Fibroblast of lung (primary cell): ENCODE results near the gene SMARCA4.

ENCODE experiments used
- EZH2 ChIP-seq: IDR thresholded peaks from 2 replicates; pipeline ENCODE4 v1.5.1; 2012; ENCODE audit warnings: low read length, control low read depth, mild to moderate bottlenecking; ENCODE audit errors: missing control alignments
- TF ChIP-seq, protein P1 (sequence below), 2 donors: IDR thresholded peaks in 1 of 2; conservative IDR thresholded peaks in 1 of 2; 1 replicate in 1 of 2; 2 replicates in 1 of 2; pipeline ENCODE4 v1.5.1; 2011 to 2012; ENCODE audit warnings: low read length in 2 of 2, control low read depth in 1 of 2, inconsistent platforms in 1 of 2, low read depth in 1 of 2, mild to moderate bottlenecking in 1 of 2

DNA sequence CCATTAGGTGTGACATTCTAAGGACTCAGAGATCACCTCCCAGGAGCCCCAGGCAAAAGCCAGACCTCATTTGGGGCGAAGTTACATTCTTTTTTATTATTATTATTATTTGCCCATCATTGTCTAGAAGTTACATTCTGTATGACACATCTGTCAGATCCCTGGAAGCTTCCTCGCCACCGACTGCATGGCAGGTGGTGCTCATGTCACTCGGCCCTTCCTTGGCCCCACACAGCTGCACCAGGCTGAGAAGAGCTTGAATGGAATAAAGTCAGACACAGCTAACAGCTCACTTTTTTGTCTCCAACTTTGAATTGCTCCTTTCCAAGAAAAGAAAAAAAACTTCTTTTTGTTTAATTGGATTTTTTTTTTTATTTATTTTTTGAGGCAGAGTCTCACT lies 87.0 kb downstream of the SMARCA4 start:
- TF ChIP-seq, protein P1, sequence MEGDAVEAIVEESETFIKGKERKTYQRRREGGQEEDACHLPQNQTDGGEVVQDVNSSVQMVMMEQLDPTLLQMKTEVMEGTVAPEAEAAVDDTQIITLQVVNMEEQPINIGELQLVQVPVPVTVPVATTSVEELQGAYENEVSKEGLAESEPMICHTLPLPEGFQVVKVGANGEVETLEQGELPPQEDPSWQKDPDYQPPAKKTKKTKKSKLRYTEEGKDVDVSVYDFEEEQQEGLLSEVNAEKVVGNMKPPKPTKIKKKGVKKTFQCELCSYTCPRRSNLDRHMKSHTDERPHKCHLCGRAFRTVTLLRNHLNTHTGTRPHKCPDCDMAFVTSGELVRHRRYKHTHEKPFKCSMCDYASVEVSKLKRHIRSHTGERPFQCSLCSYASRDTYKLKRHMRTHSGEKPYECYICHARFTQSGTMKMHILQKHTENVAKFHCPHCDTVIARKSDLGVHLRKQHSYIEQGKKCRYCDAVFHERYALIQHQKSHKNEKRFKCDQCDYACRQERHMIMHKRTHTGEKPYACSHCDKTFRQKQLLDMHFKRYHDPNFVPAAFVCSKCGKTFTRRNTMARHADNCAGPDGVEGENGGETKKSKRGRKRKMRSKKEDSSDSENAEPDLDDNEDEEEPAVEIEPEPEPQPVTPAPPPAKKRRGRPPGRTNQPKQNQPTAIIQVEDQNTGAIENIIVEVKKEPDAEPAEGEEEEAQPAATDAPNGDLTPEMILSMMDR (conservative IDR thresholded peaks at IDR 0.05 in 1 of 2, IDR thresholded peaks at IDR 0.05 in 1 of 2; ENCODE audit: low read depth in 1 of 2, low read length in 2 of 2), result no peak
- TF ChIP-seq EZH2, result no peak
